Measurements from ENCODE around the gene NCKAP5. TPM values are rescaled to one million over a fixed set of nuclear protein-coding genes. Genes with fewer than 3 reads are reported as not detected.

Gene NCKAP5
- total RNA-seq, 2 donors from 2014 or later: 0.78 to 2.6 TPM

- DNase-seq: no peak
- intact Hi-C loops (cut with DNase I): no loop called here
- H3K4me1 ChIP-seq: peaks cover 4% of the 10 kb centered on the region
- no peaks in the 10 kb centered on the region for H3K36me3 ChIP-seq (replicated peaks in 1 of 2; ENCODE audit: insufficient read depth in 1 of 2, low read depth in 2 of 2)
- WGBS, 2 donors: 51 to 55% methylated on average over 3 of the region's 3 CpGs
- ATAC-seq: no peak
- H3K4me3 ChIP-seq: no peak overlapping the region
- no peak overlapping the region for H3K27ac ChIP-seq
- H3K9me3 ChIP-seq: no peaks in the 10 kb centered on the region
- TF ChIP-seq POLR2A (IDR thresholded peaks at IDR 0.05) (no peak), CTCF (IDR thresholded peaks at IDR 0.05) (no peak)
- H3K27me3 ChIP-seq: no peaks in the 10 kb centered on the region
Observed at GRCh38 chr2:133497270-133497893, 70.9 kb downstream of the NCKAP5 start.

GRCh38 chr2:133496501-133497269 is 71.6 kb downstream of the NCKAP5 start:
- Histone ChIP-seq H3K27ac (no peak overlapping the region), H3K4me3 (no peak overlapping the region), H3K27me3 (no peaks in the 10 kb centered on the region), H3K9me3 (no peaks in the 10 kb centered on the region), H3K4me1 (peaks cover 4% of the 10 kb centered on the region), H3K36me3 (replicated peaks in 1 of 2; ENCODE audit: insufficient read depth in 1 of 2, low read depth in 2 of 2) (no peaks in the 10 kb centered on the region)
- DNase-seq: no peak
- intact Hi-C loops (cut with DNase I): no loop called here
- TF ChIP-seq POLR2A (IDR thresholded peaks at IDR 0.05) (no peak), CTCF (IDR thresholded peaks at IDR 0.05) (no peak)
- 66 to 73% methylated on average over 3 of the region's 3 CpGs for WGBS, 2 donors
- no peak for ATAC-seq

GRCh38 chr2:133495226-133495625 is 73.0 kb downstream of the NCKAP5 start:
- Histone ChIP-seq H3K9me3 (no peaks in the 10 kb centered on the region), H3K27ac (peak overlapping the region in 2 of 4 donors; percentile 12 to 23), H3K4me1 (peaks cover 4% of the 10 kb centered on the region), H3K27me3 (no peaks in the 10 kb centered on the region), H3K4me3 (no peak overlapping the region), H3K36me3 (replicated peaks in 1 of 2; ENCODE audit: insufficient read depth in 1 of 2, low read depth in 2 of 2) (no peaks in the 10 kb centered on the region)
- no peak for TF ChIP-seq CTCF (IDR thresholded peaks at IDR 0.05)
- TF ChIP-seq POLR2A (IDR thresholded peaks at IDR 0.05): no peak
- ATAC-seq (peak; percentile 70), DNase-seq (peak in 1 of 4 donors; percentile 12)
- intact Hi-C loops (cut with DNase I): no loop called here
- 20 to 21% methylated on average over 5 of the region's 5 CpGs for WGBS, 2 donors

GRCh38 chr2:133492719-133493380 is 75.4 kb downstream of the NCKAP5 start:
- H3K4me3 ChIP-seq: no peak overlapping the region
- no peaks in the 10 kb centered on the region for H3K27me3 ChIP-seq
- intact Hi-C loops (cut with DNase I): no loop called here
- WGBS, 2 donors: 51 to 60% methylated on average over 2 of the region's 2 CpGs
- ATAC-seq (no peak), DNase-seq (no peak)
- peaks cover 10% of the 10 kb centered on the region for H3K4me1 ChIP-seq
- TF ChIP-seq POLR2A (IDR thresholded peaks at IDR 0.05) (no peak), CTCF (IDR thresholded peaks at IDR 0.05) (no peak)
- no peaks in the 10 kb centered on the region for H3K9me3 ChIP-seq
- no peaks in the 10 kb centered on the region for H3K36me3 ChIP-seq (replicated peaks in 1 of 2; ENCODE audit: insufficient read depth in 1 of 2, low read depth in 2 of 2)
- no peak overlapping the region for H3K27ac ChIP-seq
